ENCODE measurements around the gene TMED4. TPM values are rescaled to one million over a fixed set of nuclear protein-coding genes. Genes with fewer than 3 reads are reported as not detected.

TMED4 gene
- total RNA-seq, 1 donor: 133 TPM

Other genes with a start within 250 kb of the TMED4 start
- gene NUDCD3, start 91.6 kb downstream of the TMED4 start, total RNA-seq: 59.5 TPM
- under 0.01 TPM for gene NPC1L1, start 40.9 kb downstream of the TMED4 start, total RNA-seq
- 69.5 TPM for gene DDX56, start 8.3 kb downstream of the TMED4 start, total RNA-seq
- gene OGDH, start 24.4 kb upstream of the TMED4 start, total RNA-seq: 97.8 TPM
- 31.2 TPM for gene ZMIZ2, start 166.6 kb upstream of the TMED4 start, total RNA-seq
- gene PPIA, start 214.4 kb upstream of the TMED4 start, total RNA-seq: 1,284 TPM

Data from hematopoietic multipotent progenitor cell (in vitro differentiated cells).